HepG2 (cell line): ENCODE results near the gene SPINK6. TPM values are rescaled to one million over a fixed set of nuclear protein-coding genes. Genes with fewer than 3 reads are reported as not detected.

Experiments
- ATAC-seq: fragments of 200-7000 bp; cut with Tn5 transposase; 3 replicates; pipeline ENCODE4 v1.9.1; 2020; ENCODE audit warnings: mild to moderate bottlenecking, moderate library complexity
- BruUV-seq: library from RNA; stranded (reverse); fragments of 400-500 nt; replicated peaks from 2 replicates; lab custom pipeline; 2021; lab: Mats Ljungman, UMichigan
- CTCF ChIA-PET: fragments of 300-600 bp; formaldehyde crosslinking; extraction: SDS; loops from one replicate; lab custom pipeline; 2021; ENCODE audit warnings: low total read pairs, inconsistent platforms, low intra/inter-chr PET ratio; lab: Yijun Ruan, JAX
- POLR2A ChIA-PET: fragments of 350-600 bp; sonication (Branson Sonifier 250); formaldehyde crosslinking; loops from one replicate; lab custom pipeline; 2020; ENCODE audit warnings: antibody characterized with exemption, inconsistent platforms; lab: Yijun Ruan, JAX
- DNase-seq: peaks from one replicate; pipeline ENCODE4 v3.0.0-alpha.2; 2015; ENCODE audit warnings: low spot score
- FAIRE-seq: peaks from 3 replicates; lab custom pipeline; 2011; peaks lifted over from hg19 to GRCh38; lab: Jason Lieb, UNC
- H2AFZ ChIP-seq: one replicate; pipeline ENCODE4 v1.6.1; 2011; ENCODE audit warnings: low read length, inconsistent platforms
- H3K27ac ChIP-seq: fragments of 300-600 bp; 3 replicates; pipeline ENCODE4 v1.8.0; 2011; ENCODE audit warnings: mixed run types, mild to moderate bottlenecking, mixed read lengths, low read length, inconsistent platforms; ENCODE audit not compliant: insufficient read depth; ENCODE audit errors: extremely low read length
- H3K27me3 ChIP-seq, 2 experiments: fragments of 200-600 bp in 1 of 2; 2 replicates in 1 of 2; 3 replicates in 1 of 2; pipeline versions ENCODE4 v1.6.0 to v1.8.0; 2011; ENCODE audit warnings: low read length in 2 of 2, mild to moderate bottlenecking in 2 of 2, moderate library complexity in 2 of 2, inconsistent platforms in 1 of 2; ENCODE audit not compliant: insufficient read depth in 2 of 2, control insufficient read depth in 1 of 2
- H3K36me3 ChIP-seq, 2 experiments: fragments of 200-600 bp in 1 of 2; replicated peaks in 1 of 2; 2 replicates in 1 of 2; 3 replicates in 1 of 2; pipeline versions ENCODE4 v1.5.1 to v1.8.0; 2011; ENCODE audit warnings: low read length in 2 of 2, inconsistent platforms in 1 of 2; ENCODE audit not compliant: insufficient read depth in 2 of 2, control insufficient read depth in 1 of 2
- H3K4me1 ChIP-seq: 2 replicates; pipeline ENCODE4 v1.5.1; 2012; ENCODE audit warnings: low read length, inconsistent platforms; ENCODE audit not compliant: insufficient read depth
- H3K4me2 ChIP-seq: 2 replicates; pipeline ENCODE4 v1.6.0; 2011; ENCODE audit warnings: low read depth, low read length, inconsistent platforms
- H3K4me3 ChIP-seq, 3 experiments: fragments of 200-600 bp in 1 of 3; sonication (generic), shearing (Covaris generic) in 1 of 3; replicated peaks in 1 of 3; 2 replicates each; pipeline ENCODE4 v1.5.1; 2011 to 2016; ENCODE audit warnings: low read length in 3 of 3, inconsistent platforms in 2 of 3, low read depth in 2 of 3, mild to moderate bottlenecking in 2 of 3, control low read depth in 1 of 3, mixed read lengths in 1 of 3; ENCODE audit not compliant: insufficient read depth in 1 of 3
- H3K79me2 ChIP-seq: one replicate; pipeline ENCODE4 v1.6.1; 2011; ENCODE audit warnings: low read length, inconsistent platforms; ENCODE audit not compliant: insufficient read depth
- H3K9ac ChIP-seq: 2 replicates; pipeline ENCODE4 v1.6.0; 2011; ENCODE audit warnings: mild to moderate bottlenecking, low read depth, low read length, inconsistent platforms; ENCODE audit not compliant: insufficient read depth
- H3K9me3 ChIP-seq: 2 replicates; pipeline ENCODE4 v1.5.1; 2012; ENCODE audit warnings: mild to moderate bottlenecking, low read length
- H4K20me1 ChIP-seq: 2 replicates; pipeline ENCODE4 v1.6.0; 2011; ENCODE audit warnings: inconsistent platforms, mild to moderate bottlenecking, low read length, moderate library complexity; ENCODE audit not compliant: insufficient read depth
- CEBPG ChIP-seq: IDR thresholded peaks from 2 replicates; pipeline ENCODE4 v1.6.1; 2016
- ELF3 ChIP-seq: IDR thresholded peaks from 2 replicates; pipeline ENCODE4 v1.6.1; 2016; ENCODE audit warnings: missing genetic modification reagents, missing compliant biosample characterization
- ZFP36 ChIP-seq: fragments of 150-350 bp; IDR thresholded peaks from 2 replicates; pipeline ENCODE4 v1.6.1; 2018; ENCODE audit warnings: borderline replicate concordance, low read length, low read depth; ENCODE audit not compliant: partially characterized antibody
- ZNF180 ChIP-seq: sonication (generic); formaldehyde crosslinking; IDR thresholded peaks from 2 replicates; pipeline ENCODE4 v1.4.0; 2020; ENCODE audit warnings: low read depth, missing genetic modification reagents, borderline replicate concordance
- ZNF256 ChIP-seq: sonication (generic); formaldehyde crosslinking; conservative IDR thresholded peaks from 2 replicates; pipeline ENCODE4 v1.4.0; 2020; ENCODE audit warnings: missing genetic modification reagents
- ZNF383 ChIP-seq: sonication (generic); formaldehyde crosslinking; IDR thresholded peaks from 2 replicates; pipeline ENCODE4 v1.4.0; 2020; ENCODE audit warnings: missing genetic modification reagents, mild to moderate bottlenecking, borderline replicate concordance
- WGBS: methylation state at CpG from one replicate; pipeline ENCODE4 v1.1.6; 2017; ENCODE audit warnings: low lambda C conversion rate; 5-methylcytosine and 5-hydroxymethylcytosine counted together
- in situ Hi-C: cut with HindIII; loops from 2 replicates; pipeline ENCODE4 v1.10.0; 2017; ENCODE audit warnings: low pct_unique_long_range_greater_than_20kb; ENCODE audit not compliant: extremely low pct_ligation_motif_present
- intact Hi-C: fragments of 100-400 bp; cut with micrococcal nuclease; formaldehyde crosslinking; loops from one replicate; pipeline ENCODE4 v1.10.0; 2022; ENCODE audit not compliant: unreplicated experiment
- polyA plus RNA-seq, 8 experiments: library from polyadenylated mRNA; depleted of rRNA in 3 of 8; stranded (reverse) in 7 of 8; unstranded in 1 of 8; fragments of >200 nt; fragmentation: Illumina TruSeq in 4 of 8; extraction: Trizol in 4 of 8; gene quantifications; 2 replicates each; pipeline versions ENCODE4 v1.2.1 to v1.2.3, GENCODE V29; 2011 to 2016; ENCODE audit warnings: low read depth in 4 of 8, missing spikeins in 1 of 8, mixed read lengths in 1 of 8; ENCODE audit not compliant: insufficient read depth in 1 of 8
- total RNA-seq, 5 experiments: library from RNA; depleted of rRNA; stranded (reverse); fragments of >200 nt; fragmentation: Illumina TruSeq; extraction: Trizol; gene quantifications; 2 replicates each; pipeline ENCODE4 v1.2.3, GENCODE V29; 2016; ENCODE audit warnings: low read depth in 1 of 5
- TF ChIP-seq, protein P1 (sequence below), 2 experiments: fragments of 450-650 bp in 1 of 2; sonication (generic) in 1 of 2; formaldehyde crosslinking in 1 of 2; IDR thresholded peaks; 2 replicates each; pipeline versions ENCODE4 v1.6.1 to v1.8.0; 2016 to 2022; ENCODE audit warnings: antibody characterized with exemption in 1 of 2, mild to moderate bottlenecking in 1 of 2, missing genetic modification reagents in 1 of 2

SPINK6 gene
- total and polyA plus RNA-seq, 2 of the 13 experiments (the other 11 are each of a cell fraction or from before 2014, with no cell fraction given) = not detected

DNA sequence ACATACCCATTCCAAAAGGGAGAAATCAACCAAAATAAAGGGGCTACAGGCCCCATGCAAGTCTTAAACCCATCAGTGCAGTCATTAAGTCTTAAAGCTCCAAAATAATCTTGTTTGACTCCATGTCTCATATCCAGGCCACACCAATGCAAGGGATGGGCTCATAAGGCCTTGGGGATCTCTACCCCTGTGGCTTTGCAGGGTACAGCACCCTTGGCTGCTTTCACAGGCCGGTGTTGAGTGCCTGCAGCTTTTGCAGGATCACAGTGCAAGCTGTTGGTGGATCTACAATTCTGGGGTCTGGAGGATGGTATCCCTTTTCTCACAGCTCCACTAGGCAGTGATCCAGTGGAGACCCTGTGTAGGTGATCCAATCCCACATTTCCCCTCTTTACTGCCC, 39.5 kb upstream of the SPINK6 start:
- peak; percentile 81 for ATAC-seq

More for the DNA sequence above, 39.5 kb upstream of the SPINK6 start:
- Histone ChIP-seq H3K36me3 (no peaks in the 10 kb centered on the region), H3K27ac (no peak overlapping the region), H3K9ac (no peak overlapping the region), H4K20me1 (no peaks in the 10 kb centered on the region), H3K4me3 (no peak overlapping the region), H3K9me3 (no peaks in the 10 kb centered on the region), H3K4me2 (no peak overlapping the region), H3K27me3 (no peaks in the 10 kb centered on the region), H2AFZ (no peak overlapping the region), H3K4me1 (no peaks in the 10 kb centered on the region), H3K79me2 (no peaks in the 10 kb centered on the region)
- intact Hi-C loops (no loop called here), in situ Hi-C loops (no loop called here)
- FAIRE-seq (no peak), DNase-seq (no peak)
- ChIA-PET CTCF (no interaction called here), POLR2A (no interaction called here)
- no peak for TF ChIP-seq CEBPG
- no peak for TF ChIP-seq ZNF180
- no peak for TF ChIP-seq ZNF383 (CRISPR knock-in tag)
- no peak for TF ChIP-seq ZNF256 (CRISPR knock-in tag)
- TF ChIP-seq, protein P1, sequence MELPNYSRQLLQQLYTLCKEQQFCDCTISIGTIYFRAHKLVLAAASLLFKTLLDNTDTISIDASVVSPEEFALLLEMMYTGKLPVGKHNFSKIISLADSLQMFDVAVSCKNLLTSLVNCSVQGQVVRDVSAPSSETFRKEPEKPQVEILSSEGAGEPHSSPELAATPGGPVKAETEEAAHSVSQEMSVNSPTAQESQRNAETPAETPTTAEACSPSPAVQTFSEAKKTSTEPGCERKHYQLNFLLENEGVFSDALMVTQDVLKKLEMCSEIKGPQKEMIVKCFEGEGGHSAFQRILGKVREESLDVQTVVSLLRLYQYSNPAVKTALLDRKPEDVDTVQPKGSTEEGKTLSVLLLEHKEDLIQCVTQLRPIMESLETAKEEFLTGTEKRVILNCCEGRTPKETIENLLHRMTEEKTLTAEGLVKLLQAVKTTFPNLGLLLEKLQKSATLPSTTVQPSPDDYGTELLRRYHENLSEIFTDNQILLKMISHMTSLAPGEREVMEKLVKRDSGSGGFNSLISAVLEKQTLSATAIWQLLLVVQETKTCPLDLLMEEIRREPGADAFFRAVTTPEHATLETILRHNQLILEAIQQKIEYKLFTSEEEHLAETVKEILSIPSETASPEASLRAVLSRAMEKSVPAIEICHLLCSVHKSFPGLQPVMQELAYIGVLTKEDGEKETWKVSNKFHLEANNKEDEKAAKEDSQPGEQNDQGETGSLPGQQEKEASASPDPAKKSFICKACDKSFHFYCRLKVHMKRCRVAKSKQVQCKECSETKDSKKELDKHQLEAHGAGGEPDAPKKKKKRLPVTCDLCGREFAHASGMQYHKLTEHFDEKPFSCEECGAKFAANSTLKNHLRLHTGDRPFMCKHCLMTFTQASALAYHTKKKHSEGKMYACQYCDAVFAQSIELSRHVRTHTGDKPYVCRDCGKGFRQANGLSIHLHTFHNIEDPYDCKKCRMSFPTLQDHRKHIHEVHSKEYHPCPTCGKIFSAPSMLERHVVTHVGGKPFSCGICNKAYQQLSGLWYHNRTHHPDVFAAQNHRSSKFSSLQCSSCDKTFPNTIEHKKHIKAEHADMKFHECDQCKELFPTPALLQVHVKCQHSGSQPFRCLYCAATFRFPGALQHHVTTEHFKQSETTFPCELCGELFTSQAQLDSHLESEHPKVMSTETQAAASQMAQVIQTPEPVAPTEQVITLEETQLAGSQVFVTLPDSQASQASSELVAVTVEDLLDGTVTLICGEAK (IDR thresholded peaks at IDR 0.05) = no peak
- TF ChIP-seq, protein P1 (CRISPR knock-in tag; IDR thresholded peaks at IDR 0.05) = no peak
- no peak for TF ChIP-seq ELF3 (CRISPR knock-in tag)
- no peak for TF ChIP-seq ZFP36
- no CpG with 5 or more reads among the region's 1 CpG for WGBS
- no TSS peak for BruUV-seq
